GM18873 (cell line): Measurements from ENCODE around the gene HSD11B2.

Experiments used
- ATAC-seq: cut with Tn5 transposase; IDR thresholded peaks from one replicate; pipeline ENCODE4 v1.9.1; 2021; ENCODE audit warnings: mild to moderate bottlenecking, moderate library complexity, moderate number of reproducible peaks; ENCODE audit not compliant: unreplicated experiment, low FRiP score

Gene HSD11B2

GRCh38 chr16:67448580-67448979 lies 17.7 kb downstream of the HSD11B2 start:
- ATAC-seq, result no peak

- ATAC-seq, result no peak
Measured at GRCh38 chr16:67449336-67449735, 18.4 kb downstream of the HSD11B2 start.

GRCh38 chr16:67449739-67450138 lies 18.8 kb downstream of the HSD11B2 start:
- no peak for ATAC-seq

GRCh38 chr16:67451061-67451703 lies 20.3 kb downstream of the HSD11B2 start:
- ATAC-seq, result no peak

GRCh38 chr16:67451704-67452435 lies 20.9 kb downstream of the HSD11B2 start:
- ATAC-seq, result no peak

GRCh38 chr16:67454104-67454503 lies 23.2 kb downstream of the HSD11B2 start:
- no peak for ATAC-seq

GRCh38 chr16:67454852-67455251 lies 23.9 kb downstream of the HSD11B2 start:
- no peak for ATAC-seq

GRCh38 chr16:67456391-67457081 lies 25.6 kb downstream of the HSD11B2 start:
- ATAC-seq, result no peak

- no peak for ATAC-seq
Measured at GRCh38 chr16:67457611-67458010, 26.7 kb downstream of the HSD11B2 start.

- no peak for ATAC-seq
Measured at GRCh38 chr16:67458121-67458641, 27.3 kb downstream of the HSD11B2 start.

GRCh38 chr16:67459066-67459860 lies 28.3 kb downstream of the HSD11B2 start:
- ATAC-seq, result no peak

- no peak for ATAC-seq
Measured at GRCh38 chr16:67459861-67460150, 28.9 kb downstream of the HSD11B2 start.

GRCh38 chr16:67460168-67460567 lies 29.2 kb downstream of the HSD11B2 start:
- ATAC-seq, result no peak

GRCh38 chr16:67460961-67461360 lies 30.0 kb downstream of the HSD11B2 start:
- no peak for ATAC-seq

- ATAC-seq, result no peak
Measured at GRCh38 chr16:67461600-67462278, 30.8 kb downstream of the HSD11B2 start.

GRCh38 chr16:67462279-67462655 lies 31.3 kb downstream of the HSD11B2 start:
- no peak for ATAC-seq

- no peak for ATAC-seq
Measured at GRCh38 chr16:67463059-67463458, 32.1 kb downstream of the HSD11B2 start.

- ATAC-seq, result no peak
Measured at GRCh38 chr16:67463691-67464090, 32.8 kb downstream of the HSD11B2 start.

- no peak for ATAC-seq
Measured at GRCh38 chr16:67464565-67464964, 33.6 kb downstream of the HSD11B2 start.

- no peak for ATAC-seq
Measured at GRCh38 chr16:67466581-67466980, 35.7 kb downstream of the HSD11B2 start.
